ENCODE measurements around the gene IL15. TPM values are rescaled to one million over a fixed set of nuclear protein-coding genes. Genes with fewer than 3 reads are reported as not detected.

IL15 gene
- total and polyA plus RNA-seq, 2 of the 4 experiments (the other 2 are of a cell fraction), result 5.0 to 5.2 TPM

DNA sequence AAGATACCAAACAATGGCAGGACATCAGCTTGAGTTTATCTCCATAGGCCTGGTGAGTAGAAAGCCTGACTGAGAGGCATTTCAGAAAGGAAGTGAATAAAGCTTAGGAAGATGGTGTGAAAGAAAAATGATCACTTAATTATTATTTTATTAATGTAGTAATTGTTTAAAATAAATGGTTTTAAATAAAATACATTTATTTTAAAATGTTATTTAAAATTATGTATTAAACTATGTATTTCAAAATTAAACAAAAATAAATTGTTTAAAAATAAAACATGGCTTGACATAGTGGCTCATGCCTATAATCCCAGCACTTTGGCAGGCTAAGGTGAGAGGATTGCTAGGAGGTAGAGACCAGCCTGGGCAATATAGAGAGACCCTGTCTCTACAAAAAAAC is 145.8 kb downstream of the IL15 start:
- no peak overlapping the region for H4K8ac ChIP-seq (ENCODE audit: low read depth in 2 of 2, low read length in 2 of 2)
- no peak for ATAC-seq (ENCODE audit: low read depth)
- dilution Hi-C loops (cut with HindIII; ENCODE audit: low sequenced_read_pairs, unreplicated experiment), result no loop called here

More for the DNA sequence above, 145.8 kb downstream of the IL15 start:
- no peak overlapping the region for H3K27ac ChIP-seq (ENCODE audit: insufficient read depth, low read length)
- POLR2A ChIA-PET (ENCODE audit: unreplicated experiment), result no interaction called here
- no peak overlapping the region for H3K4me2 ChIP-seq (ENCODE audit: low read depth, low read length)
- CTCF ChIA-PET, result interaction anchor here (1.0 kb wide), 1 partner anchor 307 kb away, joined by 4 read pairs; no protein-coding TSS in a partner anchor
- no peaks in the 10 kb centered on the region for H3K9me3 ChIP-seq (ENCODE audit: control insufficient read depth, insufficient read depth, low read length)
- H3K4ac ChIP-seq (ENCODE audit: low read depth, low read length), result no peak overlapping the region
- no peaks in the 10 kb centered on the region for H3K79me1 ChIP-seq (ENCODE audit: low read depth in 1 of 2, low read length in 2 of 2)
- H2BK120ac ChIP-seq (ENCODE audit: low read depth, low read length), result no peak overlapping the region
- peak overlapping the region; percentile 69; the same call in 1 of the 2 replicates for H3K14ac ChIP-seq (replicated peaks; ENCODE audit: low read depth, low read length)
- no peak overlapping the region for H3K4me3 ChIP-seq (ENCODE audit: insufficient read depth, low read depth, low read length)
- H3K9me1 ChIP-seq (ENCODE audit: insufficient read depth, low read length), result no peaks in the 10 kb centered on the region
- no peak overlapping the region for H4K91ac ChIP-seq (ENCODE audit: insufficient read depth, low read depth, low read length)
- no peaks in the 10 kb centered on the region for H3K4me1 ChIP-seq (ENCODE audit: control insufficient read depth, insufficient read depth, low read length)
- no peak overlapping the region for H2AK9ac ChIP-seq (replicated peaks; ENCODE audit: low read depth, low read length, poor library complexity)
- no peak for DNase-seq
- no peak overlapping the region for H3K18ac ChIP-seq (ENCODE audit: low read depth, low read length)
- no peaks in the 10 kb centered on the region for H4K20me1 ChIP-seq (ENCODE audit: insufficient read depth, low read length)
- BruUV-seq (replicated peaks), result no TSS peak
- H2BK20ac ChIP-seq (ENCODE audit: low read depth, low read length), result no peak overlapping the region
- H2AFZ ChIP-seq (replicated peaks; ENCODE audit: low read length, poor library complexity), result no peak overlapping the region
- H2BK15ac ChIP-seq (ENCODE audit: low read depth, low read length), result no peak overlapping the region
- in situ Hi-C loops (cut with MboI; ENCODE audit: low sequenced_read_pairs), result no loop called here
- no peaks in the 10 kb centered on the region for H3K27me3 ChIP-seq (ENCODE audit: control insufficient read depth, insufficient read depth, low read length)
- H4K5ac ChIP-seq (ENCODE audit: low read depth, low read length), result no peak overlapping the region
- no peak overlapping the region for H3K9ac ChIP-seq (ENCODE audit: low read depth, low read length)
- H3K36me3 ChIP-seq (ENCODE audit: control insufficient read depth, insufficient read depth, low read length), result no peaks in the 10 kb centered on the region
- no peak overlapping the region for H3K56ac ChIP-seq (ENCODE audit: extremely low read depth, insufficient read depth, low read length)
- intact Hi-C loops (cut with micrococcal nuclease), result no loop called here
- no peak for TF ChIP-seq NFE2L2 (IDR thresholded peaks at IDR 0.05; ENCODE audit: low read depth, low read length)
- no peak for TF ChIP-seq MAZ (IDR thresholded peaks at IDR 0.05; ENCODE audit: borderline replicate concordance, low read depth, low read length)
- no peak for TF ChIP-seq POLR2A (IDR thresholded peaks at IDR 0.05; ENCODE audit: low read depth, low read length)
- TF ChIP-seq CEBPB (IDR thresholded peaks at IDR 0.05; ENCODE audit: low read depth, low read length), result no peak
- TF ChIP-seq, protein P1, sequence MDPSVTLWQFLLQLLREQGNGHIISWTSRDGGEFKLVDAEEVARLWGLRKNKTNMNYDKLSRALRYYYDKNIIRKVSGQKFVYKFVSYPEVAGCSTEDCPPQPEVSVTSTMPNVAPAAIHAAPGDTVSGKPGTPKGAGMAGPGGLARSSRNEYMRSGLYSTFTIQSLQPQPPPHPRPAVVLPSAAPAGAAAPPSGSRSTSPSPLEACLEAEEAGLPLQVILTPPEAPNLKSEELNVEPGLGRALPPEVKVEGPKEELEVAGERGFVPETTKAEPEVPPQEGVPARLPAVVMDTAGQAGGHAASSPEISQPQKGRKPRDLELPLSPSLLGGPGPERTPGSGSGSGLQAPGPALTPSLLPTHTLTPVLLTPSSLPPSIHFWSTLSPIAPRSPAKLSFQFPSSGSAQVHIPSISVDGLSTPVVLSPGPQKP (IDR thresholded peaks at IDR 0.05; ENCODE audit: borderline replicate concordance, low read depth, low read length), result no peak
- TF ChIP-seq, protein P2, sequence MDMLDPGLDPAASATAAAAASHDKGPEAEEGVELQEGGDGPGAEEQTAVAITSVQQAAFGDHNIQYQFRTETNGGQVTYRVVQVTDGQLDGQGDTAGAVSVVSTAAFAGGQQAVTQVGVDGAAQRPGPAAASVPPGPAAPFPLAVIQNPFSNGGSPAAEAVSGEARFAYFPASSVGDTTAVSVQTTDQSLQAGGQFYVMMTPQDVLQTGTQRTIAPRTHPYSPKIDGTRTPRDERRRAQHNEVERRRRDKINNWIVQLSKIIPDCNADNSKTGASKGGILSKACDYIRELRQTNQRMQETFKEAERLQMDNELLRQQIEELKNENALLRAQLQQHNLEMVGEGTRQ (IDR thresholded peaks at IDR 0.05; ENCODE audit: low read depth, low read length), result no peak
- TF ChIP-seq BHLHE40 (IDR thresholded peaks at IDR 0.05; ENCODE audit: low read depth, low read length), result no peak
- TF ChIP-seq CHD1 (IDR thresholded peaks at IDR 0.05; ENCODE audit: low read depth, low read length), result no peak
- TF ChIP-seq RAD21 (IDR thresholded peaks at IDR 0.05; ENCODE audit: low read length), result no peak
- TF ChIP-seq, protein P3, sequence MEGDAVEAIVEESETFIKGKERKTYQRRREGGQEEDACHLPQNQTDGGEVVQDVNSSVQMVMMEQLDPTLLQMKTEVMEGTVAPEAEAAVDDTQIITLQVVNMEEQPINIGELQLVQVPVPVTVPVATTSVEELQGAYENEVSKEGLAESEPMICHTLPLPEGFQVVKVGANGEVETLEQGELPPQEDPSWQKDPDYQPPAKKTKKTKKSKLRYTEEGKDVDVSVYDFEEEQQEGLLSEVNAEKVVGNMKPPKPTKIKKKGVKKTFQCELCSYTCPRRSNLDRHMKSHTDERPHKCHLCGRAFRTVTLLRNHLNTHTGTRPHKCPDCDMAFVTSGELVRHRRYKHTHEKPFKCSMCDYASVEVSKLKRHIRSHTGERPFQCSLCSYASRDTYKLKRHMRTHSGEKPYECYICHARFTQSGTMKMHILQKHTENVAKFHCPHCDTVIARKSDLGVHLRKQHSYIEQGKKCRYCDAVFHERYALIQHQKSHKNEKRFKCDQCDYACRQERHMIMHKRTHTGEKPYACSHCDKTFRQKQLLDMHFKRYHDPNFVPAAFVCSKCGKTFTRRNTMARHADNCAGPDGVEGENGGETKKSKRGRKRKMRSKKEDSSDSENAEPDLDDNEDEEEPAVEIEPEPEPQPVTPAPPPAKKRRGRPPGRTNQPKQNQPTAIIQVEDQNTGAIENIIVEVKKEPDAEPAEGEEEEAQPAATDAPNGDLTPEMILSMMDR (conservative IDR thresholded peaks at IDR 0.05; ENCODE audit: low read depth, low read length), result no peak
- TF ChIP-seq MAFK (IDR thresholded peaks at IDR 0.05; ENCODE audit: low read depth, low read length), result no peak
- H3K23ac ChIP-seq (ENCODE audit: low read depth, low read length), result no peak overlapping the region
- no peak overlapping the region for H2BK5ac ChIP-seq (ENCODE audit: low read depth, low read length, poor library complexity, severe bottlenecking)
- no peak overlapping the region for H2AK5ac ChIP-seq (ENCODE audit: low read depth, low read length)

Measured in IMR-90 (cell line).